Mammary epithelial cell (primary cell): Measurements from ENCODE around the gene OR2AT4.

Experiments
- EZH2 ChIP-seq: IDR thresholded peaks from 2 replicates; pipeline ENCODE4 v1.6.1; 2012; ENCODE audit warnings: low read length, inconsistent platforms, borderline replicate concordance
- TF ChIP-seq, protein P1 (sequence below), 2 donors: IDR thresholded peaks in 1 of 2; conservative IDR thresholded peaks in 1 of 2; 2 replicates each; pipeline ENCODE4 v1.5.1; 2011 to 2012; ENCODE audit warnings: inconsistent platforms in 2 of 2, low read length in 2 of 2, mild to moderate bottlenecking in 2 of 2, control low read depth in 1 of 2, low read depth in 1 of 2; ENCODE audit not compliant: insufficient read depth in 1 of 2; ENCODE audit errors: extremely low read depth in 1 of 2

DNA sequence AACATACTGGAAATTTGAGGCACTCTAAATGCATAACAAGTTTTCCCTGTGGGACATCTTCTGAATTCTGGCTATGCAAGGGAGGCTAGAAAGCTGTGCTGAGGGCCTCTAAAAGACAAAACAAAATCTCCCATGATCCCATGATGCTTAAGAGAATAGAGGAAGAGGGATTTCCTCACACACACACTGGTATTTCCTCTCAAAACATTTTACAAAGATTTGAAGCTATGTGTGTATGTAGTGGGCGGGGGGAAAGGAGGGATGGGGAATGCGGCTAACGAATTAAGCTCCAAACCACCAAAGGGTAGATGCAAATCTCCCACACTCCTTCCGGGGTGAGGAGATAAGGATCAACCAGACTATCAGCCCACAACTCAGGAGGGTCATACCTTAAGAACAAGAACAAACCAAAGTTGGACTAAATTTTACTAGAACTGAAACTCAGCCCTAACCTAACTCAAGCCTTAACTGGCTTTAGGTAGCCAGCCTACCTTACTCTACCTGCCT is 6.0 kb downstream of the OR2AT4 start:
- TF ChIP-seq, protein P1, sequence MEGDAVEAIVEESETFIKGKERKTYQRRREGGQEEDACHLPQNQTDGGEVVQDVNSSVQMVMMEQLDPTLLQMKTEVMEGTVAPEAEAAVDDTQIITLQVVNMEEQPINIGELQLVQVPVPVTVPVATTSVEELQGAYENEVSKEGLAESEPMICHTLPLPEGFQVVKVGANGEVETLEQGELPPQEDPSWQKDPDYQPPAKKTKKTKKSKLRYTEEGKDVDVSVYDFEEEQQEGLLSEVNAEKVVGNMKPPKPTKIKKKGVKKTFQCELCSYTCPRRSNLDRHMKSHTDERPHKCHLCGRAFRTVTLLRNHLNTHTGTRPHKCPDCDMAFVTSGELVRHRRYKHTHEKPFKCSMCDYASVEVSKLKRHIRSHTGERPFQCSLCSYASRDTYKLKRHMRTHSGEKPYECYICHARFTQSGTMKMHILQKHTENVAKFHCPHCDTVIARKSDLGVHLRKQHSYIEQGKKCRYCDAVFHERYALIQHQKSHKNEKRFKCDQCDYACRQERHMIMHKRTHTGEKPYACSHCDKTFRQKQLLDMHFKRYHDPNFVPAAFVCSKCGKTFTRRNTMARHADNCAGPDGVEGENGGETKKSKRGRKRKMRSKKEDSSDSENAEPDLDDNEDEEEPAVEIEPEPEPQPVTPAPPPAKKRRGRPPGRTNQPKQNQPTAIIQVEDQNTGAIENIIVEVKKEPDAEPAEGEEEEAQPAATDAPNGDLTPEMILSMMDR (conservative IDR thresholded peaks at IDR 0.05 in 1 of 2, IDR thresholded peaks at IDR 0.05 in 1 of 2; ENCODE audit: extremely low read depth in 1 of 2, insufficient read depth in 1 of 2, low read depth in 1 of 2, low read length in 2 of 2) = no peak
- no peak for TF ChIP-seq EZH2
